ENCODE data around the gene HAND1.

The HAND1 gene

GRCh38 chr5:154505567-154505966, 27.5 kb upstream of the HAND1 start:
- no peaks in the 10 kb centered on the region for H3K9me2 ChIP-seq (replicated peaks; ENCODE audit: insufficient read depth, low read length)
- no peak overlapping the region for H3K4me3 ChIP-seq (ENCODE audit: insufficient read depth, low read length, poor library complexity, severe bottlenecking)
- H3K9me3 ChIP-seq (ENCODE audit: insufficient read depth, low read length): no peaks in the 10 kb centered on the region

DNA sequence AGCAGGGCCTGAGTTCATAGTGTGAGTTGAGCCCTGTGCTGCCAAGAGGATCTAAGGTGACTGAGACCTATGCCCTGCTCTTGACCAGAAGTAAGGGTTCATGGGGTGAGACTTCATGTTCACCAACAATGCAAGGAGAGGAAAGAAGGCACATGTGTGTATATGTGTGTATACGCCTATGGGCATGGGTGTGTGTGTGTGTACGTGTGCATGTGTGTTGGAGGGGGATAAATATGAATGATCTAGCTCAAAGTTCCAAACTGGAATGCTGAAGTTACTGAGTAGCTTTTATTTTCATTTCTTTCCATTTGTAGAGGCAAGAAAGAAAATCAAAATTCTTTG, 25.6 kb upstream of the HAND1 start:
- H3K4me3 ChIP-seq (ENCODE audit: insufficient read depth, low read length, poor library complexity, severe bottlenecking): no peak overlapping the region
- H3K4me2 ChIP-seq (ENCODE audit: low read depth, low read length, poor library complexity, severe bottlenecking): no peak overlapping the region
- no peaks in the 10 kb centered on the region for H3K9me3 ChIP-seq (ENCODE audit: insufficient read depth, low read length)
- H3K36me3 ChIP-seq (ENCODE audit: low read length): no peaks in the 10 kb centered on the region
- H3F3A ChIP-seq (ENCODE audit: insufficient read depth): no peaks in the 10 kb centered on the region
- H3K27me3 ChIP-seq (ENCODE audit: low read length): no peaks in the 10 kb centered on the region
- H4K20me1 ChIP-seq (ENCODE audit: low read depth, low read length): no peaks in the 10 kb centered on the region
- H3K9ac ChIP-seq (ENCODE audit: low read length): no peak overlapping the region
- no peak overlapping the region for H3K27ac ChIP-seq (ENCODE audit: low read depth, low read length)
- H2AFZ ChIP-seq (ENCODE audit: low read depth, low read length, severe bottlenecking): no peak overlapping the region
- H3K9me2 ChIP-seq (replicated peaks; ENCODE audit: insufficient read depth, low read length): no peaks in the 10 kb centered on the region
- H3K79me2 ChIP-seq (ENCODE audit: insufficient read depth, low read length): no peaks in the 10 kb centered on the region
- TF ChIP-seq EZH2phosphoT487 (conservative IDR thresholded peaks at IDR 0.05; ENCODE audit: low read length): no peak
- TF ChIP-seq, protein P1, sequence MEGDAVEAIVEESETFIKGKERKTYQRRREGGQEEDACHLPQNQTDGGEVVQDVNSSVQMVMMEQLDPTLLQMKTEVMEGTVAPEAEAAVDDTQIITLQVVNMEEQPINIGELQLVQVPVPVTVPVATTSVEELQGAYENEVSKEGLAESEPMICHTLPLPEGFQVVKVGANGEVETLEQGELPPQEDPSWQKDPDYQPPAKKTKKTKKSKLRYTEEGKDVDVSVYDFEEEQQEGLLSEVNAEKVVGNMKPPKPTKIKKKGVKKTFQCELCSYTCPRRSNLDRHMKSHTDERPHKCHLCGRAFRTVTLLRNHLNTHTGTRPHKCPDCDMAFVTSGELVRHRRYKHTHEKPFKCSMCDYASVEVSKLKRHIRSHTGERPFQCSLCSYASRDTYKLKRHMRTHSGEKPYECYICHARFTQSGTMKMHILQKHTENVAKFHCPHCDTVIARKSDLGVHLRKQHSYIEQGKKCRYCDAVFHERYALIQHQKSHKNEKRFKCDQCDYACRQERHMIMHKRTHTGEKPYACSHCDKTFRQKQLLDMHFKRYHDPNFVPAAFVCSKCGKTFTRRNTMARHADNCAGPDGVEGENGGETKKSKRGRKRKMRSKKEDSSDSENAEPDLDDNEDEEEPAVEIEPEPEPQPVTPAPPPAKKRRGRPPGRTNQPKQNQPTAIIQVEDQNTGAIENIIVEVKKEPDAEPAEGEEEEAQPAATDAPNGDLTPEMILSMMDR (IDR thresholded peaks at IDR 0.05; ENCODE audit: insufficient read depth, low read length, poor library complexity, severe bottlenecking): no peak

More at GRCh38 chr5:154505567-154505966, 27.5 kb upstream of the HAND1 start:
- no peak for TF ChIP-seq EZH2phosphoT487 (conservative IDR thresholded peaks at IDR 0.05; ENCODE audit: low read length)
- TF ChIP-seq, protein P1 (IDR thresholded peaks at IDR 0.05; ENCODE audit: insufficient read depth, low read length, poor library complexity, severe bottlenecking): no peak
- Histone ChIP-seq H2AFZ (ENCODE audit: low read depth, low read length, severe bottlenecking) (no peak overlapping the region), H3K36me3 (ENCODE audit: low read length) (no peaks in the 10 kb centered on the region), H4K20me1 (ENCODE audit: low read depth, low read length) (no peaks in the 10 kb centered on the region), H3F3A (ENCODE audit: insufficient read depth) (no peaks in the 10 kb centered on the region), H3K27me3 (ENCODE audit: low read length) (no peaks in the 10 kb centered on the region), H3K9ac (ENCODE audit: low read length) (no peak overlapping the region), H3K79me2 (ENCODE audit: insufficient read depth, low read length) (no peaks in the 10 kb centered on the region), H3K27ac (ENCODE audit: low read depth, low read length) (no peak overlapping the region), H3K4me2 (ENCODE audit: low read depth, low read length, poor library complexity, severe bottlenecking) (no peak overlapping the region)

- Histone ChIP-seq H3K79me2 (ENCODE audit: insufficient read depth, low read length) (no peaks in the 10 kb centered on the region), H3K4me2 (ENCODE audit: low read depth, low read length, poor library complexity, severe bottlenecking) (no peak overlapping the region), H3K36me3 (ENCODE audit: low read length) (no peaks in the 10 kb centered on the region), H3K9me3 (ENCODE audit: insufficient read depth, low read length) (no peaks in the 10 kb centered on the region), H3K27ac (ENCODE audit: low read depth, low read length) (no peak overlapping the region), H2AFZ (ENCODE audit: low read depth, low read length, severe bottlenecking) (no peak overlapping the region), H3K4me3 (ENCODE audit: insufficient read depth, low read length, poor library complexity, severe bottlenecking) (no peak overlapping the region), H3K9ac (ENCODE audit: low read length) (no peak overlapping the region), H3F3A (ENCODE audit: insufficient read depth) (no peaks in the 10 kb centered on the region), H3K9me2 (replicated peaks; ENCODE audit: insufficient read depth, low read length) (no peaks in the 10 kb centered on the region), H4K20me1 (ENCODE audit: low read depth, low read length) (no peaks in the 10 kb centered on the region), H3K27me3 (ENCODE audit: low read length) (no peaks in the 10 kb centered on the region)
- TF ChIP-seq, protein P1 (IDR thresholded peaks at IDR 0.05; ENCODE audit: insufficient read depth, low read length, poor library complexity, severe bottlenecking): no peak
- TF ChIP-seq EZH2phosphoT487 (conservative IDR thresholded peaks at IDR 0.05; ENCODE audit: low read length): no peak
These were observed 24.2 kb upstream of the HAND1 start for GRCh38 chr5:154502180-154502579.
